Chondrocyte (in vitro differentiated cells): ENCODE measurements around the gene FGF1. TPM values are rescaled to one million over a fixed set of nuclear protein-coding genes. Genes with fewer than 3 reads are reported as not detected.

Source experiments
- DNase-seq: peaks from one replicate; pipeline ENCODE4 v3.0.0; 2021; ENCODE audit warnings: mixed read lengths, low spot score
- H3K27ac Mint-ChIP-seq: one replicate; pipeline ENCODE4 v1.8.0; 2021; ENCODE audit warnings: mild to moderate bottlenecking, moderate library complexity, mixed read lengths; ENCODE audit not compliant: unreplicated experiment
- H3K27me3 Mint-ChIP-seq: 2 replicates; pipeline ENCODE4 v1.8.0; 2021; ENCODE audit warnings: low read depth, mixed read lengths
- H3K36me3 Mint-ChIP-seq: 2 replicates; pipeline ENCODE4 v1.8.0; 2021; ENCODE audit warnings: low read depth, mixed read lengths
- H3K4me1 Mint-ChIP-seq: 2 replicates; pipeline ENCODE4 v1.8.0; 2021; ENCODE audit warnings: low read depth, mild to moderate bottlenecking, mixed read lengths
- H3K4me3 Mint-ChIP-seq: one replicate; pipeline ENCODE4 v1.8.0; 2021; ENCODE audit warnings: mild to moderate bottlenecking, moderate library complexity, mixed read lengths; ENCODE audit not compliant: unreplicated experiment
- H3K9me3 Mint-ChIP-seq: 2 replicates; pipeline ENCODE4 v1.8.0; 2021; ENCODE audit warnings: low read depth, mixed read lengths
- CTCF ChIP-seq: fragments of 200-600 bp; sonication (generic); IDR thresholded peaks from 2 replicates; pipeline ENCODE4 v1.5.0; 2021; ENCODE audit warnings: antibody characterized with exemption, mild to moderate bottlenecking, moderate library complexity
- total RNA-seq: library from RNA; stranded (reverse); gene quantifications from 3 replicates; pipeline ENCODE4 v1.2.1, GENCODE V29; 2021

Gene FGF1
- total RNA-seq, 1 donor from 2014 or later, result 6.9 TPM

DNA sequence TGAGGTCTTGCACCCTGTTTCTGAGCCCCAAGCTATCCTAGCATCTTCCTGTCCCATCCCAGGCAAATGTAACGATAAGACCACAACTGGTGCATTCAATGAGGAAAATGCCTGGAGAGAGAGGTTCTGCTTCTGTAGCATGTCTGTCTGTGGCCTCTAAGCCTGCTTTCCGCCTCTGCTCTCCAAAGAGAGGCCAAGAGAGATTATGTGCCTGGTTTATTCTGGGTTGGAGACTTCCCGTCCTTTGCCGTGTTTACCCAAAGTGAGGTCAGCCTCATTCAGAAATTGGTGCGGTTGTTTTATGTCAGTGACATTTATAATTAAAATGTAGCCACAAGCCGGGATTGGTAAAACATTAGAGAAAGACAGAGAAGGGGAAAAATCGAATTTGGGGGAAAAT, 77.8 kb downstream of the FGF1 start:
- no peak overlapping the region for H3K4me3 Mint-ChIP-seq
- H3K27ac Mint-ChIP-seq, result no peak overlapping the region
- H3K9me3 Mint-ChIP-seq, result no peaks in the 10 kb centered on the region
- H3K4me1 Mint-ChIP-seq, result peaks cover 21% of the 10 kb centered on the region
- TF ChIP-seq CTCF, result no peak
- no peaks in the 10 kb centered on the region for H3K36me3 Mint-ChIP-seq
- DNase-seq, result no peak
- H3K27me3 Mint-ChIP-seq, result no peaks in the 10 kb centered on the region

GRCh38 chr5:142605611-142606010, 80.3 kb downstream of the FGF1 start:
- peaks cover 31% of the 10 kb centered on the region for H3K4me1 Mint-ChIP-seq
- no peaks in the 10 kb centered on the region for H3K9me3 Mint-ChIP-seq
- no peaks in the 10 kb centered on the region for H3K27me3 Mint-ChIP-seq
- peak overlapping the region; percentile 81 for H3K27ac Mint-ChIP-seq
- no peaks in the 10 kb centered on the region for H3K36me3 Mint-ChIP-seq
- no peak overlapping the region for H3K4me3 Mint-ChIP-seq
- no peak for TF ChIP-seq CTCF
- DNase-seq, result no peak

- TF ChIP-seq CTCF, result no peak
- H3K4me3 Mint-ChIP-seq, result no peak overlapping the region
- H3K4me1 Mint-ChIP-seq, result peaks cover 54% of the 10 kb centered on the region
- H3K36me3 Mint-ChIP-seq, result no peaks in the 10 kb centered on the region
- H3K27me3 Mint-ChIP-seq, result no peaks in the 10 kb centered on the region
- H3K27ac Mint-ChIP-seq, result no peak overlapping the region
- H3K9me3 Mint-ChIP-seq, result no peaks in the 10 kb centered on the region
- no peak for DNase-seq
These were observed 83.1 kb downstream of the FGF1 start for GRCh38 chr5:142602720-142603245.

GRCh38 chr5:142601432-142601831, 84.5 kb downstream of the FGF1 start:
- TF ChIP-seq CTCF, result peak; percentile 50
- no peak for DNase-seq
- H3K27me3 Mint-ChIP-seq, result no peaks in the 10 kb centered on the region
- H3K9me3 Mint-ChIP-seq, result no peaks in the 10 kb centered on the region
- peaks cover 56% of the 10 kb centered on the region for H3K4me1 Mint-ChIP-seq
- no peaks in the 10 kb centered on the region for H3K36me3 Mint-ChIP-seq
- H3K27ac Mint-ChIP-seq, result peak overlapping the region; percentile 91
- H3K4me3 Mint-ChIP-seq, result no peak overlapping the region

DNA sequence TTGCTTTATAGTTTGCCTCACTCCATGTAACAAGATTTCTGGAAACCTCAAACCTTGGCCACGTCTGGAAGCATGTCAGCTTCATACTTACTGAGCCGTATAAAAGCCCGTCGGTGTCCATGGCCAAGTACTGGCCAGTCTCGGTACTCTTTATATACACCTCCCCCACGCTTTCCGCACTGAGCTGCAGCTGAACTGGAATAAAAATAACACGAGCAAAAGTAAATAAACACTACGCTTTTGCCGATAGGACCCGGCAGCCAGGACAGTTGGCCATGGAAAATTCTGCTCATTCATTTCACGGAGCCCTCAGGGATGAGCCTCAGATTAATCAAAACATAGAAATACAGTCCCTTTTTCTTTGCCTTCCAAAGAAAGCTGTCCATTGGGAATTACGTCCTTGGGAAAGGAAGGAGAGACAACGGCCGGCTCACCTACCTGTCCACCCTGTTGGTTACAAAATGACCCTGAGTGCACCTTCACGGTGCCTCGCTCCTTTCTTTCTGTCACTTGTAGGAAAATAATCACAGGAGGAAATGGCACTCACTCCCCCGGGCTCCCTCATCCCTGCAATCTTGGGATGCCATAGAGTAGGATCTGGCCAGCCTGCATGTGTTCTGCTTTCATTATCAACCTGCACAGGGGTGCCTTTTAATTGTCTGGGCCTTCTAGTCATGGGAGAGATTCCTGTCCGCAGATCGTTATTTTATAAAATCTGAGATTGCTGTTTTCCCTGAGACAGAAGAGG, 85.1 kb downstream of the FGF1 start:
- TF ChIP-seq CTCF, result no peak
- Mint-ChIP-seq H3K4me1 (peaks cover 52% of the 10 kb centered on the region), H3K36me3 (no peaks in the 10 kb centered on the region), H3K27me3 (no peaks in the 10 kb centered on the region), H3K27ac (peak overlapping the region; percentile 91), H3K9me3 (no peaks in the 10 kb centered on the region), H3K4me3 (peak overlapping the region; percentile 61)
- no peak for DNase-seq
